Measurements from ENCODE around the gene GCLC. TPM values are rescaled to one million over a fixed set of nuclear protein-coding genes. Genes with fewer than 3 reads are reported as not detected.

The GCLC gene
- total and polyA plus RNA-seq, 10 of the 15 experiments (the other 5 are each of a cell fraction or from before 2014, with no cell fraction given), result 6.5 to 23.6 (median 12.5) TPM

GRCh38 chr6:53547811-53548496 lies 3.1 kb upstream of the GCLC start (continued):
- TF ChIP-seq, protein P1, sequence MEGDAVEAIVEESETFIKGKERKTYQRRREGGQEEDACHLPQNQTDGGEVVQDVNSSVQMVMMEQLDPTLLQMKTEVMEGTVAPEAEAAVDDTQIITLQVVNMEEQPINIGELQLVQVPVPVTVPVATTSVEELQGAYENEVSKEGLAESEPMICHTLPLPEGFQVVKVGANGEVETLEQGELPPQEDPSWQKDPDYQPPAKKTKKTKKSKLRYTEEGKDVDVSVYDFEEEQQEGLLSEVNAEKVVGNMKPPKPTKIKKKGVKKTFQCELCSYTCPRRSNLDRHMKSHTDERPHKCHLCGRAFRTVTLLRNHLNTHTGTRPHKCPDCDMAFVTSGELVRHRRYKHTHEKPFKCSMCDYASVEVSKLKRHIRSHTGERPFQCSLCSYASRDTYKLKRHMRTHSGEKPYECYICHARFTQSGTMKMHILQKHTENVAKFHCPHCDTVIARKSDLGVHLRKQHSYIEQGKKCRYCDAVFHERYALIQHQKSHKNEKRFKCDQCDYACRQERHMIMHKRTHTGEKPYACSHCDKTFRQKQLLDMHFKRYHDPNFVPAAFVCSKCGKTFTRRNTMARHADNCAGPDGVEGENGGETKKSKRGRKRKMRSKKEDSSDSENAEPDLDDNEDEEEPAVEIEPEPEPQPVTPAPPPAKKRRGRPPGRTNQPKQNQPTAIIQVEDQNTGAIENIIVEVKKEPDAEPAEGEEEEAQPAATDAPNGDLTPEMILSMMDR (IDR thresholded peaks at IDR 0.05 in 2 of 3, conservative IDR thresholded peaks at IDR 0.05 in 1 of 3; ENCODE audit: control insufficient read depth in 2 of 3, extremely low read depth in 1 of 3, insufficient read depth in 1 of 3, low read depth in 3 of 3, low read length in 3 of 3), result no peak; a peak in 1 of 6 replicates
- TF ChIP-seq, protein P2, sequence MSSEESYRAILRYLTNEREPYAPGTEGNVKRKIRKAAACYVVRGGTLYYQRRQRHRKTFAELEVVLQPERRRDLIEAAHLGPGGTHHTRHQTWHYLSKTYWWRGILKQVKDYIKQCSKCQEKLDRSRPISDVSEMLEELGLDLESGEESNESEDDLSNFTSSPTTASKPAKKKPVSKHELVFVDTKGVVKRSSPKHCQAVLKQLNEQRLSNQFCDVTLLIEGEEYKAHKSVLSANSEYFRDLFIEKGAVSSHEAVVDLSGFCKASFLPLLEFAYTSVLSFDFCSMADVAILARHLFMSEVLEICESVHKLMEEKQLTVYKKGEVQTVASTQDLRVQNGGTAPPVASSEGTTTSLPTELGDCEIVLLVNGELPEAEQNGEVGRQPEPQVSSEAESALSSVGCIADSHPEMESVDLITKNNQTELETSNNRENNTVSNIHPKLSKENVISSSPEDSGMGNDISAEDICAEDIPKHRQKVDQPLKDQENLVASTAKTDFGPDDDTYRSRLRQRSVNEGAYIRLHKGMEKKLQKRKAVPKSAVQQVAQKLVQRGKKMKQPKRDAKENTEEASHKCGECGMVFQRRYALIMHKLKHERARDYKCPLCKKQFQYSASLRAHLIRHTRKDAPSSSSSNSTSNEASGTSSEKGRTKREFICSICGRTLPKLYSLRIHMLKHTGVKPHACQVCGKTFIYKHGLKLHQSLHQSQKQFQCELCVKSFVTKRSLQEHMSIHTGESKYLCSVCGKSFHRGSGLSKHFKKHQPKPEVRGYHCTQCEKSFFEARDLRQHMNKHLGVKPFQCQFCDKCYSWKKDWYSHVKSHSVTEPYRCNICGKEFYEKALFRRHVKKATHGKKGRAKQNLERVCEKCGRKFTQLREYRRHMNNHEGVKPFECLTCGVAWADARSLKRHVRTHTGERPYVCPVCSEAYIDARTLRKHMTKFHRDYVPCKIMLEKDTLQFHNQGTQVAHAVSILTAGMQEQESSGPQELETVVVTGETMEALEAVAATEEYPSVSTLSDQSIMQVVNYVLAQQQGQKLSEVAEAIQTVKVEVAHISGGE (CRISPR knock-in tag; IDR thresholded peaks at IDR 0.05), result no peak
- TF ChIP-seq BCL11A (IDR thresholded peaks at IDR 0.05; ENCODE audit: low read depth, low read length) (no peak), MTA2 (IDR thresholded peaks at IDR 0.05; ENCODE audit: low read depth) (no peak), CHD1 (IDR thresholded peaks at IDR 0.05; ENCODE audit: low read depth, low read length) (no peak), SIN3A (IDR thresholded peaks at IDR 0.05; ENCODE audit: low read depth, low read length) (peak; percentile 71; the same call in 1 of the 2 replicates), RCOR1 (conservative IDR thresholded peaks at IDR 0.05; ENCODE audit: low read depth, low read length) (no peak), CBFB (IDR thresholded peaks at IDR 0.05; ENCODE audit: low read depth) (0 out of 2 replicates have a peak, but pooled peaks have one; percentile 14)
- TF ChIP-seq, protein P3, sequence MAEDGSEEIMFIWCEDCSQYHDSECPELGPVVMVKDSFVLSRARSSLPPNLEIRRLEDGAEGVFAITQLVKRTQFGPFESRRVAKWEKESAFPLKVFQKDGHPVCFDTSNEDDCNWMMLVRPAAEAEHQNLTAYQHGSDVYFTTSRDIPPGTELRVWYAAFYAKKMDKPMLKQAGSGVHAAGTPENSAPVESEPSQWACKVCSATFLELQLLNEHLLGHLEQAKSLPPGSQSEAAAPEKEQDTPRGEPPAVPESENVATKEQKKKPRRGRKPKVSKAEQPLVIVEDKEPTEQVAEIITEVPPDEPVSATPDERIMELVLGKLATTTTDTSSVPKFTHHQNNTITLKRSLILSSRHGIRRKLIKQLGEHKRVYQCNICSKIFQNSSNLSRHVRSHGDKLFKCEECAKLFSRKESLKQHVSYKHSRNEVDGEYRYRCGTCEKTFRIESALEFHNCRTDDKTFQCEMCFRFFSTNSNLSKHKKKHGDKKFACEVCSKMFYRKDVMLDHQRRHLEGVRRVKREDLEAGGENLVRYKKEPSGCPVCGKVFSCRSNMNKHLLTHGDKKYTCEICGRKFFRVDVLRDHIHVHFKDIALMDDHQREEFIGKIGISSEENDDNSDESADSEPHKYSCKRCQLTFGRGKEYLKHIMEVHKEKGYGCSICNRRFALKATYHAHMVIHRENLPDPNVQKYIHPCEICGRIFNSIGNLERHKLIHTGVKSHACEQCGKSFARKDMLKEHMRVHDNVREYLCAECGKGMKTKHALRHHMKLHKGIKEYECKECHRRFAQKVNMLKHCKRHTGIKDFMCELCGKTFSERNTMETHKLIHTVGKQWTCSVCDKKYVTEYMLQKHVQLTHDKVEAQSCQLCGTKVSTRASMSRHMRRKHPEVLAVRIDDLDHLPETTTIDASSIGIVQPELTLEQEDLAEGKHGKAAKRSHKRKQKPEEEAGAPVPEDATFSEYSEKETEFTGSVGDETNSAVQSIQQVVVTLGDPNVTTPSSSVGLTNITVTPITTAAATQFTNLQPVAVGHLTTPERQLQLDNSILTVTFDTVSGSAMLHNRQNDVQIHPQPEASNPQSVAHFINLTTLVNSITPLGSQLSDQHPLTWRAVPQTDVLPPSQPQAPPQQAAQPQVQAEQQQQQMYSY (CRISPR knock-in tag; IDR thresholded peaks at IDR 0.05), result no peak

All from GM12878 (cell line).